WTC11 (cell line): Measurements from ENCODE around the gene PARVB. TPM values are rescaled to one million over a fixed set of nuclear protein-coding genes. Genes with fewer than 3 reads are reported as not detected.

Experiments
- ATAC-seq: fragments of 200-7000 bp; cut with Tn5 transposase; 2 replicates; pipeline ENCODE4 v1.10.0; 2021; ENCODE audit warnings: mild to moderate bottlenecking, moderate library complexity
- CTCF ChIA-PET: fragments of 300-600 bp; sonication (Branson Sonifier 250); formaldehyde crosslinking; loops from one replicate; lab custom pipeline; 2021; ENCODE audit warnings: antibody characterized with exemption; lab: Charles Lee
- POLR2A ChIA-PET: fragments of 350-600 bp; sonication (Branson Sonifier 250); formaldehyde crosslinking; loops from one replicate; lab custom pipeline; 2021; ENCODE audit warnings: antibody characterized with exemption; lab: Charles Lee
- DNase-seq: peaks from one replicate; pipeline ENCODE4 v3.0.0; 2021; ENCODE audit warnings: low spot score
- H3K27ac Mint-ChIP-seq: 2 replicates; pipeline ENCODE4 v1.8.0; 2021; ENCODE audit warnings: mixed read lengths
- H3K27me3 Mint-ChIP-seq: 2 replicates; pipeline ENCODE4 v1.8.0; 2021; ENCODE audit warnings: low read depth, mild to moderate bottlenecking, moderate library complexity, mixed read lengths
- H3K36me3 Mint-ChIP-seq: 2 replicates; pipeline ENCODE4 v1.8.0; 2021; ENCODE audit warnings: mixed read lengths
- H3K4me1 Mint-ChIP-seq: 2 replicates; pipeline ENCODE4 v1.8.0; 2022; ENCODE audit warnings: mixed read lengths
- H3K4me3 Mint-ChIP-seq: 2 replicates; pipeline ENCODE4 v1.8.0; 2021; ENCODE audit warnings: mild to moderate bottlenecking, moderate library complexity, mixed read lengths
- H3K9me3 Mint-ChIP-seq: 2 replicates; pipeline ENCODE4 v1.8.0; 2021; ENCODE audit warnings: mixed read lengths
- CREM ChIP-seq: sonication (generic); formaldehyde crosslinking; IDR thresholded peaks from 2 replicates; pipeline ENCODE4 v1.8.1; 2022; ENCODE audit warnings: mild to moderate bottlenecking, missing genetic modification reagents, moderate library complexity
- CTCF ChIP-seq: fragments of 200-600 bp; IDR thresholded peaks from 2 replicates; pipeline ENCODE4 v1.8.0; 2022; ENCODE audit warnings: antibody characterized with exemption
- E2F4 ChIP-seq: sonication (generic); formaldehyde crosslinking; IDR thresholded peaks from 2 replicates; pipeline ENCODE4 v1.8.1; 2022; ENCODE audit warnings: low read depth, mild to moderate bottlenecking, moderate library complexity, missing genetic modification reagents, borderline replicate concordance
- NFATC4 ChIP-seq: fragments of 250-450 bp; sonication (Bioruptor Pico); IDR thresholded peaks from 2 replicates; pipeline ENCODE4 v1.9.0; 2021; ENCODE audit warnings: mild to moderate bottlenecking
- ZNF232 ChIP-seq: sonication (generic); formaldehyde crosslinking; IDR thresholded peaks from 2 replicates; pipeline ENCODE4 v1.8.0; 2022; ENCODE audit warnings: mild to moderate bottlenecking, missing genetic modification reagents
- ZNF281 ChIP-seq: sonication (generic); formaldehyde crosslinking; IDR thresholded peaks from 2 replicates; pipeline ENCODE4 v1.8.0; 2023; ENCODE audit warnings: mild to moderate bottlenecking, missing genetic modification reagents
- ZNF532 ChIP-seq: fragments of 250-450 bp; sonication (Bioruptor Pico); IDR thresholded peaks from 2 replicates; pipeline ENCODE4 v1.9.0; 2021; ENCODE audit warnings: mild to moderate bottlenecking, borderline replicate concordance
- total RNA-seq: library from RNA; stranded (reverse); gene quantifications from 3 replicates; pipeline ENCODE4 v1.2.3, GENCODE V29; 2021
- TF ChIP-seq, protein P1 (sequence below): sonication (generic); formaldehyde crosslinking; conservative IDR thresholded peaks from 2 replicates; pipeline ENCODE4 v1.8.1; 2023; ENCODE audit warnings: mild to moderate bottlenecking, low read depth, missing genetic modification reagents, moderate library complexity
- TF ChIP-seq, protein P2 (sequence below): sonication (generic); formaldehyde crosslinking; IDR thresholded peaks from 2 replicates; pipeline ENCODE4 v1.8.0; 2023; ENCODE audit warnings: missing genetic modification reagents, mild to moderate bottlenecking, borderline replicate concordance

The PARVB gene
- total RNA-seq, 1 experiment from 2014 or later, result 3.3 TPM

GRCh38 chr22:44202261-44202789 lies 178.2 kb downstream of the PARVB start (continued):
- TF ChIP-seq ZNF532 (CRISPR knock-in tag) (no peak), E2F4 (CRISPR knock-in tag) (no peak), NFATC4 (CRISPR knock-in tag) (no peak), CREM (no peak), ZNF232 (CRISPR knock-in tag) (no peak), CTCF (no peak), ZNF281 (no peak)
- TF ChIP-seq, protein P1, sequence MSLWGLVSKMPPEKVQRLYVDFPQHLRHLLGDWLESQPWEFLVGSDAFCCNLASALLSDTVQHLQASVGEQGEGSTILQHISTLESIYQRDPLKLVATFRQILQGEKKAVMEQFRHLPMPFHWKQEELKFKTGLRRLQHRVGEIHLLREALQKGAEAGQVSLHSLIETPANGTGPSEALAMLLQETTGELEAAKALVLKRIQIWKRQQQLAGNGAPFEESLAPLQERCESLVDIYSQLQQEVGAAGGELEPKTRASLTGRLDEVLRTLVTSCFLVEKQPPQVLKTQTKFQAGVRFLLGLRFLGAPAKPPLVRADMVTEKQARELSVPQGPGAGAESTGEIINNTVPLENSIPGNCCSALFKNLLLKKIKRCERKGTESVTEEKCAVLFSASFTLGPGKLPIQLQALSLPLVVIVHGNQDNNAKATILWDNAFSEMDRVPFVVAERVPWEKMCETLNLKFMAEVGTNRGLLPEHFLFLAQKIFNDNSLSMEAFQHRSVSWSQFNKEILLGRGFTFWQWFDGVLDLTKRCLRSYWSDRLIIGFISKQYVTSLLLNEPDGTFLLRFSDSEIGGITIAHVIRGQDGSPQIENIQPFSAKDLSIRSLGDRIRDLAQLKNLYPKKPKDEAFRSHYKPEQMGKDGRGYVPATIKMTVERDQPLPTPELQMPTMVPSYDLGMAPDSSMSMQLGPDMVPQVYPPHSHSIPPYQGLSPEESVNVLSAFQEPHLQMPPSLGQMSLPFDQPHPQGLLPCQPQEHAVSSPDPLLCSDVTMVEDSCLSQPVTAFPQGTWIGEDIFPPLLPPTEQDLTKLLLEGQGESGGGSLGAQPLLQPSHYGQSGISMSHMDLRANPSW, result no peak

- no peak overlapping the region for H3K4me3 Mint-ChIP-seq
- no peak for ATAC-seq
- TF ChIP-seq, protein P2, sequence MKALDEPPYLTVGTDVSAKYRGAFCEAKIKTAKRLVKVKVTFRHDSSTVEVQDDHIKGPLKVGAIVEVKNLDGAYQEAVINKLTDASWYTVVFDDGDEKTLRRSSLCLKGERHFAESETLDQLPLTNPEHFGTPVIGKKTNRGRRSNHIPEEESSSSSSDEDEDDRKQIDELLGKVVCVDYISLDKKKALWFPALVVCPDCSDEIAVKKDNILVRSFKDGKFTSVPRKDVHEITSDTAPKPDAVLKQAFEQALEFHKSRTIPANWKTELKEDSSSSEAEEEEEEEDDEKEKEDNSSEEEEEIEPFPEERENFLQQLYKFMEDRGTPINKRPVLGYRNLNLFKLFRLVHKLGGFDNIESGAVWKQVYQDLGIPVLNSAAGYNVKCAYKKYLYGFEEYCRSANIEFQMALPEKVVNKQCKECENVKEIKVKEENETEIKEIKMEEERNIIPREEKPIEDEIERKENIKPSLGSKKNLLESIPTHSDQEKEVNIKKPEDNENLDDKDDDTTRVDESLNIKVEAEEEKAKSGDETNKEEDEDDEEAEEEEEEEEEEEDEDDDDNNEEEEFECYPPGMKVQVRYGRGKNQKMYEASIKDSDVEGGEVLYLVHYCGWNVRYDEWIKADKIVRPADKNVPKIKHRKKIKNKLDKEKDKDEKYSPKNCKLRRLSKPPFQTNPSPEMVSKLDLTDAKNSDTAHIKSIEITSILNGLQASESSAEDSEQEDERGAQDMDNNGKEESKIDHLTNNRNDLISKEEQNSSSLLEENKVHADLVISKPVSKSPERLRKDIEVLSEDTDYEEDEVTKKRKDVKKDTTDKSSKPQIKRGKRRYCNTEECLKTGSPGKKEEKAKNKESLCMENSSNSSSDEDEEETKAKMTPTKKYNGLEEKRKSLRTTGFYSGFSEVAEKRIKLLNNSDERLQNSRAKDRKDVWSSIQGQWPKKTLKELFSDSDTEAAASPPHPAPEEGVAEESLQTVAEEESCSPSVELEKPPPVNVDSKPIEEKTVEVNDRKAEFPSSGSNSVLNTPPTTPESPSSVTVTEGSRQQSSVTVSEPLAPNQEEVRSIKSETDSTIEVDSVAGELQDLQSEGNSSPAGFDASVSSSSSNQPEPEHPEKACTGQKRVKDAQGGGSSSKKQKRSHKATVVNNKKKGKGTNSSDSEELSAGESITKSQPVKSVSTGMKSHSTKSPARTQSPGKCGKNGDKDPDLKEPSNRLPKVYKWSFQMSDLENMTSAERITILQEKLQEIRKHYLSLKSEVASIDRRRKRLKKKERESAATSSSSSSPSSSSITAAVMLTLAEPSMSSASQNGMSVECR (CRISPR knock-in tag), result no peak
- TF ChIP-seq, all 79 proteins: peak for 0
- Mint-ChIP-seq H3K4me1 (no peaks in the 10 kb centered on the region), H3K9me3 (no peaks in the 10 kb centered on the region), H3K27ac (no peak overlapping the region), H3K27me3 (no peaks in the 10 kb centered on the region; the same call in 1 of the 2 replicates), H3K36me3 (no peaks in the 10 kb centered on the region)
- POLR2A ChIA-PET, result no interaction called here
- CTCF ChIA-PET, result no interaction called here
- no peak for DNase-seq
Observed at GRCh38 chr22:44203203-44203602, 179.1 kb downstream of the PARVB start.
